AG04450 (cell line): Measurements from ENCODE around the gene ZNFX1. TPM values are rescaled to one million over a fixed set of nuclear protein-coding genes. Genes with fewer than 3 reads are reported as not detected.

Experiments used
- CTCF ChIA-PET: fragments of 300-600, 350-600 bp; formaldehyde crosslinking; extraction: SDS; loops from one replicate; lab custom pipeline; 2022; ENCODE audit warnings: antibody characterized with exemption, inconsistent platforms; lab: Charles Lee
- POLR2A ChIA-PET: fragments of 350-600 bp; formaldehyde crosslinking; extraction: SDS; loops from one replicate; lab custom pipeline; 2021; ENCODE audit warnings: antibody characterized with exemption, inconsistent platforms; lab: Yijun Ruan, JAX
- DNase-seq: peaks from one replicate; pipeline ENCODE4 v3.0.0-alpha.2; 2011; ENCODE audit warnings: low read depth, low spot score
- H3K27ac ChIP-seq: one replicate; pipeline ENCODE4 v1.5.1; 2012; ENCODE audit warnings: low read depth, low read length, control low read depth
- H3K27me3 ChIP-seq: one replicate; pipeline ENCODE4 v1.6.0; 2012; ENCODE audit warnings: low read length; ENCODE audit not compliant: control insufficient read depth, insufficient read depth
- H3K4me3 ChIP-seq: 2 replicates; pipeline ENCODE4 v1.5.1; 2011; ENCODE audit warnings: mild to moderate bottlenecking, low read depth, low read length, control low read depth
- H3K9me3 ChIP-seq: 2 replicates; pipeline ENCODE4 v1.5.1; 2012; ENCODE audit warnings: low read length; ENCODE audit not compliant: control insufficient read depth, insufficient read depth
- polyA plus RNA-seq: library from polyadenylated mRNA; depleted of rRNA; stranded (reverse); fragments of >200 nt; gene quantifications from 2 replicates; pipeline ENCODE4 v1.2.3, GENCODE V29; 2011
- TF ChIP-seq, protein P1 (sequence below): IDR thresholded peaks from 2 replicates; pipeline ENCODE4 v1.5.1; 2011; ENCODE audit warnings: low read depth, low read length, control low read depth, inconsistent platforms

ZNFX1 gene
- polyA plus RNA-seq, 1 experiment: 9.6 TPM

DNA sequence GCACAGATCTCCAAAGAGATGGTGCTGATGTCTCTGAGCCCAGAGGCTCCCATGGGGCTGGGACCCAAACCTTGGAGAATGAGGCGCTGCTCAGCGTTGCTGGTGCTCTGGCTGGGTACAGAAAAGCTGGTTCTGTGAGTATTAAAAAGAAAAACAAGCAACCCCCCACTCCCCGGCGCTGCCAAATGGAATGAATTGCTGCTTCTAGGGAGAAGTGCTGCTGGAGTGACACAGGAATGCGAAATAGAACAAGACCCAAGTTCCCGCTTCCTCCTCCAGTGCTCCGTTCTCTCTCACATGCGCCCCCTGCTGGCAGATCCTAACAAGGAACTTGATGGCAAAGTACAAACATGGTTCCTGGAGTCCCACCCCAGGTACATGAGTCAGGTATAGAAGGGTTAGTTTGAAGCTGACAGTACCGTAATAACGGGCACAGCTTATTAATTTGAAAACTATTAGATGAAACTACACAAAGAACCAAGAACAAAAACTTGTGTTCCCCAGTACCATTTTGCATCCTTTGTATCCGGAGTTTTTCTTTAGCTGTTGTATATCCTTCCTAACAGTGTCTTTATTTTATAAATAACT lies 60.8 kb downstream of the ZNFX1 start:
- Histone ChIP-seq H3K4me3 (no peak overlapping the region), H3K27me3 (no peaks in the 10 kb centered on the region), H3K27ac (no peak overlapping the region), H3K9me3 (no peaks in the 10 kb centered on the region; the same call in 1 of the 2 replicates)
- TF ChIP-seq, protein P1, sequence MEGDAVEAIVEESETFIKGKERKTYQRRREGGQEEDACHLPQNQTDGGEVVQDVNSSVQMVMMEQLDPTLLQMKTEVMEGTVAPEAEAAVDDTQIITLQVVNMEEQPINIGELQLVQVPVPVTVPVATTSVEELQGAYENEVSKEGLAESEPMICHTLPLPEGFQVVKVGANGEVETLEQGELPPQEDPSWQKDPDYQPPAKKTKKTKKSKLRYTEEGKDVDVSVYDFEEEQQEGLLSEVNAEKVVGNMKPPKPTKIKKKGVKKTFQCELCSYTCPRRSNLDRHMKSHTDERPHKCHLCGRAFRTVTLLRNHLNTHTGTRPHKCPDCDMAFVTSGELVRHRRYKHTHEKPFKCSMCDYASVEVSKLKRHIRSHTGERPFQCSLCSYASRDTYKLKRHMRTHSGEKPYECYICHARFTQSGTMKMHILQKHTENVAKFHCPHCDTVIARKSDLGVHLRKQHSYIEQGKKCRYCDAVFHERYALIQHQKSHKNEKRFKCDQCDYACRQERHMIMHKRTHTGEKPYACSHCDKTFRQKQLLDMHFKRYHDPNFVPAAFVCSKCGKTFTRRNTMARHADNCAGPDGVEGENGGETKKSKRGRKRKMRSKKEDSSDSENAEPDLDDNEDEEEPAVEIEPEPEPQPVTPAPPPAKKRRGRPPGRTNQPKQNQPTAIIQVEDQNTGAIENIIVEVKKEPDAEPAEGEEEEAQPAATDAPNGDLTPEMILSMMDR: peak; percentile 95
- ChIA-PET CTCF (interaction anchor here (0.6 to 6.7 kb wide), 44 partner anchors 10 to 217 kb away, joined by 3 to 221 read pairs (median 6); partner anchors contain the start of gene CSE1L), POLR2A (interaction anchor here (0.6 to 1.0 kb wide), 2 partner anchors 11 to 84 kb away, joined by 3 to 8 read pairs; no protein-coding TSS in a partner anchor)
- peak; percentile 76 for DNase-seq

DNA sequence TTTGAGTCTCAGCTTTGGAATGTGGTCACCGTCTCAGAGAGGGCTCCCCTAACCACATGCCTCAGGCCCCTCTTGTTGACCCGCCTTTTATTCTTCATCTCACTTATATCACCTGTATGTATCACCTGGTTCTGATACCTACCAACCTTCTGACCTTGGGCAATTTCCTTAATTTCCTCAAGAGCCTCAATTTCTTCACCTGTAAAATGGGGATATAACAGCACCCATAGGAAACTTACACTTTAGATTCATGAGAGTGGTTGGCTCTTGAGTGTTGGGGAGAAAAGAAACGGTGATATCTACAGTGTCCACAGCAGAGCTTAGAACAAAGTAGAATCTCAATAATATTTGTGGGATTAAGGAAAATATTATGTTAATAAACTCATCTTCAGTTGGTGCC lies 62.6 kb downstream of the ZNFX1 start:
- H3K4me3 ChIP-seq: no peak overlapping the region
- CTCF ChIA-PET: interaction anchor here (0.5 to 6.7 kb wide), 3 partner anchors 10 to 86 kb away, joined by 3 to 221 read pairs (median 8); no protein-coding TSS in a partner anchor
- TF ChIP-seq, protein P1: no peak
- no peak overlapping the region for H3K27ac ChIP-seq
- no peaks in the 10 kb centered on the region for H3K27me3 ChIP-seq
- no peak for DNase-seq
- no peaks in the 10 kb centered on the region for H3K9me3 ChIP-seq
- POLR2A ChIA-PET: no interaction called here

DNA sequence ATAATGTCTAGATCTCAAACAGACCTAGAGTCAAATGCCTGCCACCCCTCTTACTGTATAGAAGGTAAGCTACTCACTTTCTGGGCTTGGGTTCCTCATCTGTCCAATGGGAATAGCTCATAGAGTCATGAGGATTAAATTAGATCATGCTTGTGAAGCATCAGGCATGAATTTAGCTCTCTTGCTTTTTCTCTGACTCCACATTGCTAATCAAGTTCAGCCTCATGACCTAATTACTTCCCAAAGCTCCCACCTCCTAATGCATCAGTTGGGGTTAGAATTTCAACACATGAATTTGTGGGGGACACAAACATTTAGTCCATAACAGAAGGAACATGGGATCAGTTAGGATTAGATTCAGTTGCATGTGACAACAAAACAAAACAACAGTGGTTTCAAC lies 63.3 kb downstream of the ZNFX1 start:
- no peak for DNase-seq
- Histone ChIP-seq H3K27ac (no peak overlapping the region), H3K4me3 (no peak overlapping the region), H3K27me3 (no peaks in the 10 kb centered on the region), H3K9me3 (no peaks in the 10 kb centered on the region; the same call in 1 of the 2 replicates)
- TF ChIP-seq, protein P1: no peak
- ChIA-PET POLR2A (interaction anchor here (0.6 kb wide), 1 partner anchor 183 kb away, joined by 8 read pairs; no protein-coding TSS in a partner anchor), CTCF (interaction anchor here (0.6 to 6.7 kb wide), 5 partner anchors 9 to 557 kb away, joined by 3 to 221 read pairs (median 3); no protein-coding TSS in a partner anchor)

DNA sequence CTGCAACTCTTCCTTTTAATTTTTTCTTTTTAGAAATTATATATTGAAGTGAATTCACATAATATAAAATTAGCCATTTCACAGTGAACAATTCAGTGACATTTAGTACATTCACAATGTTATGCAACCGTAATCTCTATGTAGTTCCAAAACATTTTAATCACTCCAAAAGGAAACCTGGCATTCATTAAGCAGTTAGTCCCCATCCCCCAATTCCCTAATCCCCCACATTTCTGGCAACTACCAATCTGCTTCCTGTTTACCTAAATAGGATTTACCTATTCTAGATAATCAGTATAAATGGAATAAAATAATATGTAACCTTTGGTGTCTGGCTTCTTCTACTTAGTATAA lies 67.1 kb downstream of the ZNFX1 start:
- Histone ChIP-seq H3K27ac (no peak overlapping the region), H3K4me3 (no peak overlapping the region), H3K27me3 (no peaks in the 10 kb centered on the region), H3K9me3 (no peaks in the 10 kb centered on the region; the same call in 1 of the 2 replicates)
- ChIA-PET POLR2A (interaction anchor here (0.6 kb wide), 1 partner anchor 1969 kb away, joined by 10 read pairs; no protein-coding TSS in a partner anchor), CTCF (interaction anchor here (1.2 kb wide), 1 partner anchor 78 kb away, joined by 5 read pairs; no protein-coding TSS in a partner anchor)
- no peak for DNase-seq
- TF ChIP-seq, protein P1: no peak
